Aorta (tissue), 5 donors: ENCODE results near the gene REM2. TPM values are rescaled to one million over a fixed set of nuclear protein-coding genes. Genes with fewer than 3 reads are reported as not detected.

Experiments used
- ATAC-seq: fragments of 200-7000 bp; cut with Tn5 transposase; one replicate; pipeline ENCODE4 v1.9.1; 2022; ENCODE audit warnings: moderate library complexity; ENCODE audit not compliant: low FRiP score
- DNase-seq, 2 donors: peaks; one replicate each; pipeline ENCODE4 v3.0.0-alpha.2; 2020
- H3K27ac ChIP-seq, 2 donors: one replicate each; pipeline ENCODE4 v1.5.1; 2013; ENCODE audit warnings: low read length in 2 of 2, mild to moderate bottlenecking in 2 of 2, moderate library complexity in 2 of 2, control low read depth in 1 of 2, inconsistent platforms in 1 of 2, low read depth in 1 of 2
- H3K27me3 ChIP-seq, 2 donors: one replicate each; pipeline ENCODE4 v1.6.1; 2013; ENCODE audit warnings: control low read depth in 1 of 2, low read length in 1 of 2, mild to moderate bottlenecking in 1 of 2, moderate library complexity in 1 of 2; ENCODE audit not compliant: insufficient read depth in 2 of 2, control insufficient read depth in 1 of 2
- H3K36me3 ChIP-seq, 2 donors: one replicate each; pipeline ENCODE4 v1.6.1; 2013; ENCODE audit warnings: control low read depth in 1 of 2, low read length in 1 of 2, mild to moderate bottlenecking in 1 of 2; ENCODE audit not compliant: insufficient read depth in 2 of 2, control insufficient read depth in 1 of 2
- H3K4me1 ChIP-seq, 2 donors: one replicate each; pipeline ENCODE4 v1.6.1; 2013; ENCODE audit warnings: low read length in 2 of 2, control low read depth in 1 of 2, mild to moderate bottlenecking in 1 of 2, moderate library complexity in 1 of 2; ENCODE audit not compliant: insufficient read depth in 2 of 2, control insufficient read depth in 1 of 2
- H3K4me3 ChIP-seq, 2 donors: one replicate each; pipeline ENCODE4 v1.5.1; 2013; ENCODE audit warnings: low read length in 2 of 2, control low read depth in 1 of 2, mild to moderate bottlenecking in 1 of 2
- H3K9me3 ChIP-seq: one replicate; pipeline ENCODE4 v1.6.1; 2013; ENCODE audit warnings: mild to moderate bottlenecking, low read length; ENCODE audit not compliant: control insufficient read depth
- WGBS, 2 donors: extraction: QIAGEN DNeasy Blood & Tissue Kit; methylation state at CpG; one replicate each; pipeline ENCODE4 v1.1.7; 2013; 5-methylcytosine and 5-hydroxymethylcytosine counted together
- intact Hi-C, 2 donors: fragments of 100-400 bp; cut with DNase I; formaldehyde crosslinking; loops; one replicate each; pipeline versions ENCODE4 v1.14.2 to v1.15.0; 2022
- polyA plus RNA-seq, 2 donors: library from polyadenylated mRNA; stranded (reverse); fragments of 200-250 nt; gene quantifications; one replicate each; pipeline ENCODE4 v1.2.3, GENCODE V29; 2013
- total RNA-seq, 2 donors: library from RNA; stranded (reverse); fragmentation: NEBNext Ultra II Directional; extraction: Animal tissue kit (Norgen Biotek cat#: 25700); gene quantifications; one replicate each; pipeline ENCODE4 v1.2.1, GENCODE V29; 2021
- donor health status: healthy with polysubstance abuse.
- donor health status: Bipolar disorder and iron deficiency.
- donor health status: DM: no; HTN: no; CAD: no.
- donor health status: DM: no; HTN: no; CAD: no.
- donor health status: DM: yes; HTN: yes; CAD: no.

Gene REM2
- total and polyA plus RNA-seq, 4 donors = 0.36 to 0.92 (median 0.75) TPM; not detected in 1

- Histone ChIP-seq H3K4me3 (no peak overlapping the region), H3K27ac (no peak overlapping the region), H3K36me3 (peaks cover 0 to 17% of the 10 kb centered on the region in 2 donors), H3K27me3 (no peaks in the 10 kb centered on the region), H3K4me1 (no peaks in the 10 kb centered on the region), H3K9me3 (no peaks in the 10 kb centered on the region)
- WGBS, 2 donors = 78 to 81% methylated on average over 9 of the region's 9 CpGs
- peak in 1 of 2 donors; percentile 67 for DNase-seq
- no peak for ATAC-seq
- intact Hi-C loops = no loop called here
Observed at GRCh38 chr14:22841311-22841710, 41.7 kb upstream of the REM2 start.

- Histone ChIP-seq H3K27me3 (no peaks in the 10 kb centered on the region), H3K4me1 (no peaks in the 10 kb centered on the region), H3K9me3 (no peaks in the 10 kb centered on the region), H3K4me3 (no peak overlapping the region), H3K36me3 (peaks cover 0 to 17% of the 10 kb centered on the region in 2 donors), H3K27ac (no peak overlapping the region)
- intact Hi-C loops = no loop called here
- DNase-seq (peak in 1 of 2 donors; percentile 33), ATAC-seq (no peak)
- WGBS, 2 donors = 85 to 87% methylated on average over 8 of the region's 8 CpGs
Observed at GRCh38 chr14:22841769-22842168, 41.3 kb upstream of the REM2 start.

- H3K27ac ChIP-seq = no peak overlapping the region
- intact Hi-C loops = no loop called here
- peaks cover 0 to 17% of the 10 kb centered on the region in 2 donors for H3K36me3 ChIP-seq
- no peaks in the 10 kb centered on the region for H3K27me3 ChIP-seq
- no peak for ATAC-seq
- DNase-seq = peak in 1 of 2 donors; percentile 65
- WGBS, 2 donors = 77 to 82% methylated on average over 28 of the region's 28 CpGs
- H3K4me1 ChIP-seq = no peaks in the 10 kb centered on the region
- H3K9me3 ChIP-seq = no peaks in the 10 kb centered on the region
- no peak overlapping the region for H3K4me3 ChIP-seq
Observed at GRCh38 chr14:22842211-22843122, 40.6 kb upstream of the REM2 start.

- H3K4me1 ChIP-seq = no peaks in the 10 kb centered on the region
- peaks cover 0 to 17% of the 10 kb centered on the region in 2 donors for H3K36me3 ChIP-seq
- 81 to 84% methylated on average over 21 of the region's 21 CpGs for WGBS, 2 donors
- no peaks in the 10 kb centered on the region for H3K9me3 ChIP-seq
- no peak overlapping the region for H3K27ac ChIP-seq
- peak in 1 of 2 donors; percentile 46 for DNase-seq
- no peaks in the 10 kb centered on the region for H3K27me3 ChIP-seq
- intact Hi-C loops = no loop called here
- H3K4me3 ChIP-seq = no peak overlapping the region
- no peak for ATAC-seq
Observed at GRCh38 chr14:22843123-22843925, 39.7 kb upstream of the REM2 start.

- H3K9me3 ChIP-seq = no peaks in the 10 kb centered on the region
- ATAC-seq (no peak), DNase-seq (peak in 1 of 2 donors; percentile 62)
- H3K27ac ChIP-seq = no peak overlapping the region
- H3K27me3 ChIP-seq = no peaks in the 10 kb centered on the region
- intact Hi-C loops = no loop called here
- peaks cover 0 to 17% of the 10 kb centered on the region in 2 donors for H3K36me3 ChIP-seq
- H3K4me3 ChIP-seq = no peak overlapping the region
- H3K4me1 ChIP-seq = no peaks in the 10 kb centered on the region
- WGBS, 2 donors = 79 to 83% methylated on average over 22 of the region's 22 CpGs
Observed at GRCh38 chr14:22844221-22845102, 38.6 kb upstream of the REM2 start.

- no peaks in the 10 kb centered on the region for H3K9me3 ChIP-seq
- DNase-seq = peak in 1 of 2 donors; percentile 38
- no peak overlapping the region for H3K4me3 ChIP-seq
- intact Hi-C loops = no loop called here
- peaks cover 0 to 17% of the 10 kb centered on the region in 2 donors for H3K36me3 ChIP-seq
- no peak overlapping the region for H3K27ac ChIP-seq
- H3K27me3 ChIP-seq = no peaks in the 10 kb centered on the region
- WGBS, 2 donors = 82 to 90% methylated on average over 9 of the region's 9 CpGs
- no peaks in the 10 kb centered on the region for H3K4me1 ChIP-seq
- no peak for ATAC-seq
Observed at GRCh38 chr14:22845103-22845394, 38.0 kb upstream of the REM2 start.

- no peak for ATAC-seq
- Histone ChIP-seq H3K4me3 (no peak overlapping the region), H3K9me3 (no peaks in the 10 kb centered on the region), H3K27ac (peak overlapping the region in 1 of 2 donors; percentile 9), H3K36me3 (peaks cover 0 to 17% of the 10 kb centered on the region in 2 donors), H3K27me3 (no peaks in the 10 kb centered on the region), H3K4me1 (no peaks in the 10 kb centered on the region)
- intact Hi-C loops = no loop called here
- 75 to 77% methylated on average over 26 of the region's 26 CpGs for WGBS, 2 donors
- peak in 1 of 2 donors; percentile 77 for DNase-seq
Observed at GRCh38 chr14:22845821-22846625, 37.0 kb upstream of the REM2 start.
